HEK293 (cell line): ENCODE results near the gene SPRTN.

Source experiments
- HOXA7 ChIP-seq: sonication (generic); formaldehyde crosslinking; IDR thresholded peaks from 2 replicates; pipeline ENCODE4 v1.8.1; 2022; ENCODE audit warnings: missing genetic modification reagents, borderline replicate concordance
- KLF1 ChIP-seq: fragments of 450-650 bp; formaldehyde crosslinking; IDR thresholded peaks from 2 replicates; pipeline ENCODE4 v1.5.1; 2016; ENCODE audit warnings: missing biosample characterization, missing genetic modification characterization
- REPIN1 ChIP-seq: fragments of 450-650 bp; formaldehyde crosslinking; IDR thresholded peaks from 2 replicates; pipeline ENCODE4 v1.5.1; 2017; ENCODE audit warnings: missing biosample characterization, missing genetic modification characterization, low read depth
- SALL2 ChIP-seq: fragments of 450-650 bp; formaldehyde crosslinking; IDR thresholded peaks from 2 replicates; pipeline ENCODE4 v1.5.0; 2017; ENCODE audit warnings: missing biosample characterization, mild to moderate bottlenecking, missing genetic modification characterization, borderline replicate concordance
- SETDB1 ChIP-seq: IDR thresholded peaks from one replicate; pipeline ENCODE4 v1.6.1; 2017; ENCODE audit warnings: mild to moderate bottlenecking, low read length, moderate library complexity, mixed read lengths; ENCODE audit not compliant: insufficient read length
- SP2 ChIP-seq: fragments of 450-650 bp; formaldehyde crosslinking; IDR thresholded peaks from 2 replicates; pipeline ENCODE4 v1.5.1; 2016; ENCODE audit warnings: missing biosample characterization, missing genetic modification characterization
- ZBTB7A ChIP-seq: fragments of 450-650 bp; formaldehyde crosslinking; IDR thresholded peaks from 2 replicates; pipeline ENCODE4 v1.5.1; 2016; ENCODE audit warnings: low read depth, missing biosample characterization, missing genetic modification characterization
- ZFP69B ChIP-seq: fragments of 450-650 bp; formaldehyde crosslinking; IDR thresholded peaks from 2 replicates; pipeline ENCODE4 v1.5.1; 2016; ENCODE audit warnings: missing biosample characterization, missing genetic modification characterization
- ZNF157 ChIP-seq: fragments of 450-650 bp; formaldehyde crosslinking; IDR thresholded peaks from 2 replicates; pipeline ENCODE4 v1.5.1; 2016; ENCODE audit warnings: missing biosample characterization, missing genetic modification characterization
- ZNF184 ChIP-seq: fragments of 450-650 bp; IDR thresholded peaks from 2 replicates; pipeline ENCODE4 v1.5.1; 2018; ENCODE audit warnings: missing biosample characterization, mild to moderate bottlenecking, missing genetic modification characterization
- ZNF211 ChIP-seq: fragments of 450-650 bp; formaldehyde crosslinking; IDR thresholded peaks from 2 replicates; pipeline ENCODE4 v1.5.1; 2016; ENCODE audit warnings: low read depth, missing biosample characterization, missing genetic modification characterization
- ZNF23 ChIP-seq: fragments of 450-650 bp; formaldehyde crosslinking; IDR thresholded peaks from 2 replicates; pipeline ENCODE4 v1.5.1; 2016; ENCODE audit warnings: missing biosample characterization, missing genetic modification characterization, borderline replicate concordance
- ZNF239 ChIP-seq: fragments of 450-650 bp; formaldehyde crosslinking; IDR thresholded peaks from 2 replicates; pipeline ENCODE4 v1.5.1; 2016; ENCODE audit warnings: missing biosample characterization, missing genetic modification characterization
- ZNF366 ChIP-seq: fragments of 450-650 bp; formaldehyde crosslinking; conservative IDR thresholded peaks from 2 replicates; pipeline ENCODE4 v1.5.1; 2016; ENCODE audit warnings: missing biosample characterization, missing genetic modification characterization
- ZNF391 ChIP-seq: fragments of 450-650 bp; formaldehyde crosslinking; IDR thresholded peaks from 2 replicates; pipeline ENCODE4 v1.5.1; 2016; ENCODE audit warnings: low read depth, missing biosample characterization, missing genetic modification characterization, borderline replicate concordance
- ZNF394 ChIP-seq: fragments of 450-650 bp; formaldehyde crosslinking; IDR thresholded peaks from 2 replicates; pipeline ENCODE4 v1.5.1; 2016; ENCODE audit warnings: missing biosample characterization, missing genetic modification characterization, mild to moderate bottlenecking, moderate library complexity, borderline replicate concordance
- ZNF404 ChIP-seq: fragments of 450-650 bp; formaldehyde crosslinking; IDR thresholded peaks from 2 replicates; pipeline ENCODE4 v1.5.1; 2017; ENCODE audit warnings: missing biosample characterization, missing genetic modification characterization
- ZNF501 ChIP-seq: fragments of 450-650 bp; formaldehyde crosslinking; IDR thresholded peaks from 2 replicates; pipeline ENCODE4 v1.5.1; 2016; ENCODE audit warnings: missing biosample characterization, missing genetic modification characterization
- ZNF610 ChIP-seq: fragments of 450-650 bp; formaldehyde crosslinking; IDR thresholded peaks from 2 replicates; pipeline ENCODE4 v1.5.1; 2016; ENCODE audit warnings: missing biosample characterization, missing genetic modification characterization, borderline replicate concordance
- ZNF624 ChIP-seq: fragments of 450-650 bp; formaldehyde crosslinking; IDR thresholded peaks from 2 replicates; pipeline ENCODE4 v1.5.1; 2017; ENCODE audit warnings: missing biosample characterization, missing genetic modification characterization
- ZNF626 ChIP-seq: fragments of 450-650 bp; sonication (Bioruptor Pico); formaldehyde crosslinking; IDR thresholded peaks from 2 replicates; pipeline ENCODE4 v1.5.1; 2018; ENCODE audit warnings: missing biosample characterization, missing genetic modification characterization, inconsistent platforms
- ZNF747 ChIP-seq: fragments of 450-650 bp; formaldehyde crosslinking; IDR thresholded peaks from 2 replicates; pipeline ENCODE4 v1.5.1; 2016; ENCODE audit warnings: missing biosample characterization, missing genetic modification characterization
- ZNF768 ChIP-seq: fragments of 450-650 bp; formaldehyde crosslinking; IDR thresholded peaks from 2 replicates; pipeline ENCODE4 v1.5.1; 2018; ENCODE audit warnings: missing biosample characterization, mild to moderate bottlenecking, missing genetic modification characterization
- ZNF777 ChIP-seq: fragments of 450-650 bp; formaldehyde crosslinking; IDR thresholded peaks from 2 replicates; pipeline ENCODE4 v1.5.1; 2017; ENCODE audit warnings: missing biosample characterization, missing genetic modification characterization, borderline replicate concordance
- ZNF837 ChIP-seq: fragments of 450-650 bp; formaldehyde crosslinking; IDR thresholded peaks from 2 replicates; pipeline ENCODE4 v1.5.1; 2016; ENCODE audit warnings: missing biosample characterization, missing genetic modification characterization
- TF ChIP-seq, protein P1 (sequence below): fragments of 450-650 bp; formaldehyde crosslinking; IDR thresholded peaks from 2 replicates; pipeline ENCODE4 v1.5.1; 2016; ENCODE audit warnings: missing biosample characterization, missing genetic modification characterization, borderline replicate concordance
- TF ChIP-seq, protein P2 (sequence below): fragments of 450-650 bp; formaldehyde crosslinking; IDR thresholded peaks from 2 replicates; pipeline ENCODE4 v1.5.1; 2017; ENCODE audit warnings: missing biosample characterization, missing genetic modification characterization
- TF ChIP-seq, protein P3 (sequence below): fragments of 450-650 bp; formaldehyde crosslinking; IDR thresholded peaks from 2 replicates; pipeline ENCODE4 v1.5.1; 2017; ENCODE audit warnings: missing biosample characterization, missing genetic modification characterization
- TF ChIP-seq, protein P4 (sequence below): fragments of 450-650 bp; formaldehyde crosslinking; conservative IDR thresholded peaks from 2 replicates; pipeline ENCODE4 v1.5.1; 2016; ENCODE audit warnings: low read depth, missing biosample characterization, missing genetic modification characterization

SPRTN gene

DNA sequence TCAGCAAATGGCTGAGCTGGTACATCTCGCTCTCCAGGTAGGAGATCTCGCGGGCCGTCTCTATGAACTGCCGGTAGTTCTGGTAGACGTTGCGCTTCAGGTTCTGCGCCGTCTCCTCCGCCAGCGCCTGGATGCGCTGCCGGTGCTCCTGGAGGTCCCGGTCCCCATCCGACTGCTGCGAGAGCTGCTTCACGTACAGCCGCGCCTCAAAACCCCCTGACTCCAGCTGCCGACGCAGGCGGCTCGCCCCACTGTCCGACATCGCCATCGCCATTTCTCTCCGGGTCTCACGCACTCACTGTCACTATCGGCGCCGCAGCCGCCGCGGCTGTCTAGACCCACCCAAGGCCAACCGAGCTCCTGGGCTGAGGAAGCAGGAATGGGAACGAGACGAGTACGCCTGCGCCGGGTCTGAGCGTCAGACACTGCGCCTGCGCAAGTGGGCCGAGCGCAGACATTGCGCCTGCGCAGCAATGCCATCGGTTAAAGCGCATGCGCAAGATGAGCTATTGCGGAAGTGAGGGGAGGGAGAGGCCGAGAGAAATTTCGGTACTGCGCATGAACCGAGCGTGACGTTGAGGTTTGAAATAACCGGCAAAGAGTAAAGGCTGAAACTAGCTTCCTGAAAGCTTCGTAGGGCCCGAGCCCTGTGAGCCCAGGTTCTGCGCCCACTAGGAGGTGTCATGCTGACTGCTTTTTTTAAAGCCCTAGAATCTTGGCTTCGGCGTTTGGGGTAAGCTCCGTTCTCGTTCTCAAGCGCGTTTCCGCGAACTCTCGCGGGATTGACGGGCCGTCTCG lies 422 bp upstream of the SPRTN start, which contains the start of gene EXOC8 (continued):
- TF ChIP-seq, protein P1, sequence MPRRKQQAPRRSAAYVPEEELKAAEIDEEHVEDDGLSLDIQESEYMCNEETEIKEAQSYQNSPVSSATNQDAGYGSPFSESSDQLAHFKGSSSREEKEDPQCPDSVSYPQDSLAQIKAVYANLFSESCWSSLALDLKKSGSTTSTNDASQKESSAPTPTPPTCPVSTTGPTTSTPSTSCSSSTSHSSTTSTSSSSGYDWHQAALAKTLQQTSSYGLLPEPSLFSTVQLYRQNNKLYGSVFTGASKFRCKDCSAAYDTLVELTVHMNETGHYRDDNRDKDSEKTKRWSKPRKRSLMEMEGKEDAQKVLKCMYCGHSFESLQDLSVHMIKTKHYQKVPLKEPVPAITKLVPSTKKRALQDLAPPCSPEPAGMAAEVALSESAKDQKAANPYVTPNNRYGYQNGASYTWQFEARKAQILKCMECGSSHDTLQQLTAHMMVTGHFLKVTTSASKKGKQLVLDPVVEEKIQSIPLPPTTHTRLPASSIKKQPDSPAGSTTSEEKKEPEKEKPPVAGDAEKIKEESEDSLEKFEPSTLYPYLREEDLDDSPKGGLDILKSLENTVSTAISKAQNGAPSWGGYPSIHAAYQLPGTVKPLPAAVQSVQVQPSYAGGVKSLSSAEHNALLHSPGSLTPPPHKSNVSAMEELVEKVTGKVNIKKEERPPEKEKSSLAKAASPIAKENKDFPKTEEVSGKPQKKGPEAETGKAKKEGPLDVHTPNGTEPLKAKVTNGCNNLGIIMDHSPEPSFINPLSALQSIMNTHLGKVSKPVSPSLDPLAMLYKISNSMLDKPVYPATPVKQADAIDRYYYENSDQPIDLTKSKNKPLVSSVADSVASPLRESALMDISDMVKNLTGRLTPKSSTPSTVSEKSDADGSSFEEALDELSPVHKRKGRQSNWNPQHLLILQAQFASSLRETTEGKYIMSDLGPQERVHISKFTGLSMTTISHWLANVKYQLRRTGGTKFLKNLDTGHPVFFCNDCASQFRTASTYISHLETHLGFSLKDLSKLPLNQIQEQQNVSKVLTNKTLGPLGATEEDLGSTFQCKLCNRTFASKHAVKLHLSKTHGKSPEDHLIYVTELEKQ (tag by site-specific recombination) = no peak
- TF ChIP-seq, protein P2, sequence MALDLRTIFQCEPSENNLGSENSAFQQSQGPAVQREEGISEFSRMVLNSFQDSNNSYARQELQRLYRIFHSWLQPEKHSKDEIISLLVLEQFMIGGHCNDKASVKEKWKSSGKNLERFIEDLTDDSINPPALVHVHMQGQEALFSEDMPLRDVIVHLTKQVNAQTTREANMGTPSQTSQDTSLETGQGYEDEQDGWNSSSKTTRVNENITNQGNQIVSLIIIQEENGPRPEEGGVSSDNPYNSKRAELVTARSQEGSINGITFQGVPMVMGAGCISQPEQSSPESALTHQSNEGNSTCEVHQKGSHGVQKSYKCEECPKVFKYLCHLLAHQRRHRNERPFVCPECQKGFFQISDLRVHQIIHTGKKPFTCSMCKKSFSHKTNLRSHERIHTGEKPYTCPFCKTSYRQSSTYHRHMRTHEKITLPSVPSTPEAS (tag by site-specific recombination) = no peak
- TF ChIP-seq ZNF239 (no peak), KLF1 (tag by site-specific recombination) (0 out of 2 replicates have a peak, but pooled peaks have one; percentile 9), ZBTB7A (tag by site-specific recombination) (no peak; the same call in 1 of the 2 replicates), ZNF747 (tag by site-specific recombination) (no peak), ZNF184 (tag by site-specific recombination) (no peak), ZNF777 (tag by site-specific recombination) (no peak), ZNF394 (peak; percentile 85), SP2 (tag by site-specific recombination) (peak; percentile 98), REPIN1 (tag by site-specific recombination) (no peak), ZNF404 (no peak), ZNF157 (tag by site-specific recombination) (no peak), ZNF626 (no peak), ZNF837 (tag by site-specific recombination) (0 out of 2 replicates have a peak, but pooled peaks have one; percentile 33), ZNF501 (tag by site-specific recombination) (peak; percentile 94), ZNF23 (tag by site-specific recombination) (no peak), SALL2 (no peak), ZNF768 (tag by site-specific recombination) (no peak; the same call in 1 of the 2 replicates), ZFP69B (peak; percentile 50; the same call in 1 of the 2 replicates), HOXA7 (no peak), ZNF610 (tag by site-specific recombination) (0 out of 2 replicates have a peak, but pooled peaks have one; percentile 10), ZNF366 (tag by site-specific recombination) (no peak), ZNF211 (tag by site-specific recombination) (no peak), SETDB1 (no peak), ZNF391 (tag by site-specific recombination) (peak; percentile 39; the same call in 1 of the 2 replicates), ZNF624 (no peak)
- TF ChIP-seq, protein P3, sequence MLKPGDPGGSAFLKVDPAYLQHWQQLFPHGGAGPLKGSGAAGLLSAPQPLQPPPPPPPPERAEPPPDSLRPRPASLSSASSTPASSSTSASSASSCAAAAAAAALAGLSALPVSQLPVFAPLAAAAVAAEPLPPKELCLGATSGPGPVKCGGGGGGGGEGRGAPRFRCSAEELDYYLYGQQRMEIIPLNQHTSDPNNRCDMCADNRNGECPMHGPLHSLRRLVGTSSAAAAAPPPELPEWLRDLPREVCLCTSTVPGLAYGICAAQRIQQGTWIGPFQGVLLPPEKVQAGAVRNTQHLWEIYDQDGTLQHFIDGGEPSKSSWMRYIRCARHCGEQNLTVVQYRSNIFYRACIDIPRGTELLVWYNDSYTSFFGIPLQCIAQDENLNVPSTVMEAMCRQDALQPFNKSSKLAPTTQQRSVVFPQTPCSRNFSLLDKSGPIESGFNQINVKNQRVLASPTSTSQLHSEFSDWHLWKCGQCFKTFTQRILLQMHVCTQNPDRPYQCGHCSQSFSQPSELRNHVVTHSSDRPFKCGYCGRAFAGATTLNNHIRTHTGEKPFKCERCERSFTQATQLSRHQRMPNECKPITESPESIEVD = no peak
- TF ChIP-seq, protein P4, sequence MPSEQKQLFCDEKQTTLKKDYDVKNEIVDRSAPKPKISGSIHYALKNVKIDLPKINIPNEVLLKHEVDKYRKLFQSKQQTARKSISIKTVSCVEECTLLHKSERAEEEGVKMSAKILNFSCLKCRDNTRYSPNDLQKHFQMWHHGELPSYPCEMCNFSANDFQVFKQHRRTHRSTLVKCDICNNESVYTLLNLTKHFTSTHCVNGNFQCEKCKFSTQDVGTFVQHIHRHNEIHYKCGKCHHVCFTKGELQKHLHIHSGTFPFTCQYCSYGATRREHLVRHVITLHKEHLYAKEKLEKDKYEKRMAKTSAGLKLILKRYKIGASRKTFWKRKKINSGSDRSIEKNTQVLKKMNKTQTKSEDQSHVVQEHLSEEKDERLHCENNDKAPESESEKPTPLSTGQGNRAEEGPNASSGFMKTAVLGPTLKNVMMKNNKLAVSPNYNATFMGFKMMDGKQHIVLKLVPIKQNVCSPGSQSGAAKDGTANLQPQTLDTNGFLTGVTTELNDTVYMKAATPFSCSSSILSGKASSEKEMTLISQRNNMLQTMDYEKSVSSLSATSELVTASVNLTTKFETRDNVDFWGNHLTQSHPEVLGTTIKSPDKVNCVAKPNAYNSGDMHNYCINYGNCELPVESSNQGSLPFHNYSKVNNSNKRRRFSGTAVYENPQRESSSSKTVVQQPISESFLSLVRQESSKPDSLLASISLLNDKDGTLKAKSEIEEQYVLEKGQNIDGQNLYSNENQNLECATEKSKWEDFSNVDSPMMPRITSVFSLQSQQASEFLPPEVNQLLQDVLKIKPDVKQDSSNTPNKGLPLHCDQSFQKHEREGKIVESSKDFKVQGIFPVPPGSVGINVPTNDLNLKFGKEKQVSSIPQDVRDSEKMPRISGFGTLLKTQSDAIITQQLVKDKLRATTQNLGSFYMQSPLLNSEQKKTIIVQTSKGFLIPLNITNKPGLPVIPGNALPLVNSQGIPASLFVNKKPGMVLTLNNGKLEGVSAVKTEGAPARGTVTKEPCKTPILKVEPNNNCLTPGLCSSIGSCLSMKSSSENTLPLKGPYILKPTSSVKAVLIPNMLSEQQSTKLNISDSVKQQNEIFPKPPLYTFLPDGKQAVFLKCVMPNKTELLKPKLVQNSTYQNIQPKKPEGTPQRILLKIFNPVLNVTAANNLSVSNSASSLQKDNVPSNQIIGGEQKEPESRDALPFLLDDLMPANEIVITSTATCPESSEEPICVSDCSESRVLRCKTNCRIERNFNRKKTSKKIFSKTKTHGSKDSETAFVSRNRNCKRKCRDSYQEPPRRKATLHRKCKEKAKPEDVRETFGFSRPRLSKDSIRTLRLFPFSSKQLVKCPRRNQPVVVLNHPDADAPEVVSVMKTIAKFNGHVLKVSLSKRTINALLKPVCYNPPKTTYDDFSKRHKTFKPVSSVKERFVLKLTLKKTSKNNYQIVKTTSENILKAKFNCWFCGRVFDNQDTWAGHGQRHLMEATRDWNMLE (tag by site-specific recombination) = peak; percentile 56
